Activated CD4-positive, alpha-beta T cell treated with anti-CD3 and anti-CD28 coated beads for 1 hour (primary cell): ENCODE measurements around the gene S100A11.
A peak's percentile ranks its signal among the peaks of the same experiment; 100 is the strongest.

Source experiments
- DNase-seq: peaks from one replicate; pipeline ENCODE4 v3.0.0-alpha.2; 2020

S100A11 gene

DNA sequence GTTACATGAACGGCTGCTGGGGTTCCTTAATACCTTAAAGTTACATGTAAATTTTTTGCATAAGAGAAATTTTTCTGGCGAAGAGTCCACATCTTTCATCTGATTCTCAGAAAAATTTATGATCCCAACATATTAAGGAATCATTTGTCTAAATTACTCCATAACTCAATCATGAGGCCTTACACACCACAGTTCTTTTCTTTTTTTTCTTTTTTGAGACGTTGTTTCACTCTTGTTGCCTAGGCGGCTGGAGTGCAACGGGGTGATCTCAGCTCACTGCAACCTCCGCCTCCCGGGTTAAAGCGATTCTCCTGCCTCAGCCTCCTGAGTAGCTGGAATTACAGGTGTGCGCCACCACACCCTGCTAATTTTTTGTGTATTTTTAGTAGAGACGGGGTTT lies 2.1 kb upstream of the S100A11 start:
- DNase-seq: no peak

DNA sequence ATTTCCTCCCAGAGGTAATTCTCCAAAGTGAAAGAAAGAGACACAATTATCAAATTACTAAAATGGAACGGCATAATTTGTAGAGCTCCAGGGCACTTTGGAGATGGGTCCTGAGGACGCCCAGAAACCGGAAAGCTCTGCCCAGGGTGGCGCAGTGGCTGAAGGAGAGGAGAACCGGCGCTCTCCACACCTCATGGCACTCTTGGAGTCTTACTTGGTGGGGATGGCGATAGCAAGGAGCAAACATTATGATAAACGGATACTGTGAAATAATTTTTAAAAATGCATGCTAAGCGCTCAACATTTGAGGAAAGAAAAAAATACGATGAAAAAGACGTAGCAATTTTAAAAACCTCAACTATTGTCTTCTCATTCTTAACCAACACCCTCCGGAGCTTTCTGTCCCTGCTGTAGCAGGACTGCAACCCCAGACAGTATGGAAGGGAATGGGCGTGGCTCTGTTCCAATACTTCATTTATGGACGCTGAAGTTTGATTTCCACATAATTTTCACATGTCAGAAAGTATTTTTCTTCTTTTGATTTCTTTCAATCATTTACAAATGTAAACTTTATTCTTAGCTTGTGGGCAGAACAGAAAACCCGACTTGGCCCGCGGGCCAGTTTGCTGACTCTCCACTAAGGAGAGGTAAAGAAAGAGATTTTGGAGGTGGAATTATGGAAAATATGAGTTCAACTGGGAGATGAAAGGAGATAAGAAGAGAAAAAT lies 1.1 kb downstream of the S100A11 start:
- DNase-seq: no peak

DNA sequence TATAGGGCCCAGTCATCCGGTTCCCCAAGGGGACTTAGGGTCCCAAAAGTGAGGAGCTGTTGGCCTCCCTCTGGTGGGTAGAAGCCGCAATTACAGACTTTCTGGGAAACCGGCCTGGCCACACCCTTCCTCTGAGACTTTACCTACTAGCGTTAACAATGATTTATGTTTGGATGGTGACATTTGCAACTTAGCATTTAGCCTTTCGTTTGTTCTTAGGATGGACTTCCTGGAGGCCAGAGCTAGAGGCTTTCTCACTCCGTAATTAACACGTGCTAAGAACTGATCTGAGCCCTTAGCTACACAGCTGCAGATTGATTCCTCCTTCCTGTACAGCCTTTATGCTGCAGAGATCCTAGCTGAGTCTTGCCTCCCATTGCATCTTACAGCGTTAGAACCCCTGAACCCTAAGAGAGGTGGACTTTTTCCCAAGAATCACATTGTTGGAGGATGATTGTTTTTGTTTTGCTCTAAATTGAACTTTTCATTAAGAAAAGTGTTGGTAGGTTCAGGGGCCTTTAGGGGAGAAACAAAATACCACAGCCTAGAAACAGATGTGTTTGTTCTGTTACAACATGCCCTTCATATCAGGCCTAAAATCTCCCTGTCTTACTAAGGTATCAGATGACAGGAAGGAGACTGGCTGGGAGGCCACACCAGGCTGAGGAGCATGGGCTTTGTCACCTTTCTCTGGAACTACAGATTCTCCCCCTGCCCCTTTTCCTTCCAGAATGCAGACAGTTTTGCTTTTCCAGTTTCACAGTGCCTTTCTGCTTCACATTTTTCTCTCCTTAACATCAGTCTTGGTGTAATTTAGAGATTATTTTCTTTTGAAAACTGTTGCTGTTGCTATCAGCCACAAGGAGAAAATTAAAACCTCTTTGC lies 1.9 kb downstream of the S100A11 start:
- DNase-seq: peak; percentile 48

DNA sequence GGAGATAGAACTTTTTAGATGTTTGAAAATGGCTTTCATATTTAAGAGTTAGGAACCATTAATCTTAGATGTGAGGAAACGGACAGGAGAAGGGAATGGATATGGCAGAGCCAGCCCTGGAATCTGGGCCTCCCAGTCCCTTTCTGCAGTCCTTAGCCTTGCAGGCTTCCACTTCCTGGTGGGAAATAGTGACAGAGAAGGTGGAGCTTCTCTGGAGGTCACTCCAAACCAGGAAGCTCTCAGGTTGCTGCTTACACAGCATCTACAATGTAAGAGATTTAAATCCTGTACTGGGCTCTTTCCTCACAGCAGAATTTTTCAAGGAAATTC lies 2.5 kb downstream of the S100A11 start:
- DNase-seq: no peak

DNA sequence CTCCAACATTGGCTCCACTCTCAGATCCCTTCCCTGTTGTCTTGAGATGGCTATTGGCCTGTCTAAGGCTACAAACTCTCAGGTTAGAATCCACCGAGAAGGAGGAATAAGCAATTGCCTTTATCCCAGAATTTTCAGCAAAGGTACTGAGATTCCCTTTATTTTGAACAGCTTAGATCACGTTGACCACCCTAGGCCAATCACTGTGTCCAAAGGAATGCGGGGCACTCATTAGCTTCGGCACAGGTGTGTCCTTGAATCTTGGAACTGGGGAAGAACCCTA lies 6.9 kb downstream of the S100A11 start:
- DNase-seq: no peak

DNA sequence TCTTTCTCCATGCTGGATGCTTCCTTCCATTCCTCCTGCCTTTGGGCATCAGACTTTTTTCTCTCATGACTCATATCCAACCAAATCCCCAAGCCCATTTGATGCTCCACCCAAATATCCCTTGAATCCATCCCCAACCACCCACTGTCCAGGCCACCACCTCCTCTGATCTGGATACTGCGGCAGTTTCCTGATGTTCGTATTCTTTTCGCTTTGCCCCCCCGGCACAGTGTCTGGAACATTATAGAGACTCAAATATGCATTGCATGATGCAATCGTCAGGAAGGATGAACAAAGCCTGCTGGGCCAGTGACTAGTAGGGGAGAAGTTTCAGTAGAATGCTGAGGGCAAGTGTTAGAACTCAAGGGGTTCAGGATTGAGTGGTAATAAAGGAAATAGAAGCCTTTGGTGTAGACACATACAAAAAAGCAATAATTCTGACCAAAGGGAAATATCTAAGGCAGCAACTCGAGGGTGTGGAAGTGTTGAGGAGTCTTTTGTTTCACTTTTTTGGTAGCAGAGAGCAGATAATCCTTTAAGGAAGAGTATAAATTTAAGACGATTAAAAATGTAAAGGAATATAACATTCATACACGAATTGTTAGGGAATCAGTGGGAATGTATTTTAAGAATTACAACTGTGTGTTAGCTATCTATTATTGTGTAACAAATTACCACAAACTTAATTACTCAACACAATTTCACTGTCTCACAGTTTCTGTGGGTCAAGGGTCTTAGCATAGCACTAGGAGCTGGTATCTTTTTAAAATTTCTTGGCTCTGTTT lies 7.5 kb downstream of the S100A11 start:
- DNase-seq: no peak

DNA sequence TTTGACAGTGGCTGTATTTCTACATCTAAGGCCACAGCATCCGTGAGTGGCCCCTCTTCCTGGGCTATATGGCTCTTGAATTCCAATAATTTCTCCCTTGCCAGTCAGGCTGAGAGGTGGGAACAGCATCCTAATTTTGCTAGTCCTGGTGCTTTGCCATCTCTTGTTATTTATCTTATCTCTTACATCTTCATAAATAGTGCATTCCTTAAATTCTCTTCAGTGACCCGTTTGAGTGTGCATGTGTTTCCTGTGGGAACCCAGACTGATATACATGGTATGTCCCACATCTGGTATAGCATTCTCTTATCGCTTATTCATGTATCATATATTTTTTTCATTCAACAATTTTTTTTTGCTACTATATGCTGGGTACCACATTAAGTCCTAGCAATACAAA lies 9.9 kb downstream of the S100A11 start:
- DNase-seq: no peak

DNA sequence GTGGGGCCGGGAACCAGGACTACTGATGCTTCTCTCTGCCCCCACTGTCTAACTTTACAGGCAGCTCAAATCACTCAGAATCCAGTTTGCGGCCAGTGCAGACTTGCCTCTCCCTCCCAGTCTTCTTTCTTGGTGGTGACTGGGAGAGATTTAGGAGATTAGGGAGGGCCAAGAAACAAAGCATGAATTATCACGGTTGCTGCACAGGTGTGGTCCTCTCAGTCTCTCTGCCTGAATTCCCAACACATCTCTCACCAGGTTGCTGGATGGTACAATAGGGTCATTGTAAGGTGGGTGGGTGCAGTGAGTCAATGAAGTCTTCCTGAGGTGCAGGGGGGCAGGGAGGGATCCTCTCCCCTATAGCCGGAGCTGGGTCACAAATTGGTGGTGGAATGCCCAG lies 12.6 kb downstream of the S100A11 start:
- DNase-seq: no peak

DNA sequence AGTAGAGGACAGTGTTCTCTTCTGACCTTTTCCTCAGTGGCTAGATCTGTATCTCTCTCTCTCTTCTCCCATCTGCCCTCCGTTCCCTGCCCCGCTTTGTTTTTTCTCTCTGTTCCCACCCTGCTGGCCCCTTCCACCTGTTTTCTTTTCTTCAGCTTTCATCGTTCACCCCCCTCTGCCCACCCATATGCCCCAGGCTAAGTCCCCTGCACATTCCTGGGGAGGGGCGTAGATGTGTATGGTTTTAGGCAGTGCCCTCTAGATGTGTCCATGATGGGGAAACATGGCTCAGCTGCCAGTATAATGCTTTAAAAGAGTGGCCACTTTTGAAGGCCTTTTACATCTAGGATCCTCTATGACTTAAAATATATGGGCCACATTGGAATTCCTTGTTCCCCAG lies 13.6 kb downstream of the S100A11 start:
- DNase-seq: no peak

DNA sequence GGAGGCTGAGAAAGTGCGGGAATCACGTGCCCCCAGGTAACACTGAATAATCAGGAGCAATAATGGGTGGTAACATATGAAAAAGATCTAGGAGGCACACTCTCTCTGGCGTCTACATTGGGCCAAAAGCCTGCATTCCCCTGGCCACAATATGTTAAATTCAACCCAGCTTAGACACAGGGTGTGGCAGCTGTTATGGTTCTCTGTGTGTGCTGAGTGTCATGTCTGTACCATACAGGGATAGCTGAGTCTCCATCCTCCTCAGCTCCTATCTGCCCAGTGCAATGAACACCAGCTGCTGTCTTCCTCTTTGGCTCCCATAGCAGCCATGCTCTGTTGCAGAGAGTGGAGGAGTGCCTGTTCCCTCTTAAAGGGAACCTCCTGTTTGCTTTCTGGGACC lies 14.3 kb downstream of the S100A11 start:
- DNase-seq: no peak

DNA sequence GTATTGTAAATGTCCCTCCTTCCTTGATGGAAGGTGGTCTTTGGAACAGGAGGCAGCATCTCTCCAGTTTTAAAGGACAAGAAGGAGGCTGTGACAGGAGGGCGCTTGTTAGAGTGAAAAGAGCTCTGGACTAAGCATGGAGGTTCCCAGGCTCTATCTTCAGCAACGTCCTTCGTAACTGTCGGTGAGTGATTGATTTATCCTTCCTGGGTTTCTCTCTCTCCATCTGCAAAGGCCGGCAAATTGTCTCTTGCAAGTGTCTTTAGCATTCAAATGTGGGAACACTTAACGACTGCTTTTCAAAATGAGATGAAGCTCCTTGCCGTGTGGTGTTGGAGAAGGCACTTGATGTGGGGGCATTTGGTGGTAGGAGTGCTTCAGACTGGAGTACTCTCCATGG lies 15.2 kb downstream of the S100A11 start:
- DNase-seq: no peak

DNA sequence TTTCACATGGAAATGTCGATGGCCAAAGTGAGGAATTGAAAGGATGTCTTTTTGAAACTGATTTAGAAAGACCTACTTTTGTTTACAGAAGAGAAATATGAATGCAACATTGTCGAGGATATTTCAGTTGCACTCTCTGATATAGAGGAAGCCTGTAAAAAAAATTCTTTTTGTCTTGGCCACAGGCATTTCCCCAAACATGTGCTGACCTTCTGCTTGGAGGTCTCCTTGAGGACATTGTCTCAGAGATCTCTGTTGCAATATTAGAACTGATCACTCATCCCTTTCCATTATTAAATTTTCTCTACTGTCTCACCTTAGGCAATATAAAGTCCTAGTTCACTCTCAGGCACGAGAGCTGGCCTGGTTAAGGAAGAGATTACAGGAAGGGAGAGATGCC lies 16.0 kb downstream of the S100A11 start:
- DNase-seq: no peak

DNA sequence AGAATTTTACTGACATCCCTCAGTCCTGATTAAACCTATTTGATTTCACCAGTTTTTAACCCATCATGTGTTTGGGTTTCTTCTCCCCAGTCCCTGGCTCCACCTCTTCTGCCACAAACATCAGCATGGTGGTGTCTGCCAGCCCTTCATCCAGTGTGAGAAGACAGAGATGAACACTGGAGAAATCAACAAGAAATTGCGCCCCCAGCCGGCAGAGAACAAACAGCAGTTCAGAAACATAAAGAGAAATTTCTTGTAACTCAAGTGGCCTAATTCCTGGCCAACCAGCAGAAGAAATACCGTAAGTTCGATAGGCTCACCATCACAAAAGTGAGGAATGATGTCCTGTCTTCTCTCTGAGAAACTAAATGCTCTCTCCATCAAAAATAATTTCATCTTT lies 18.3 kb downstream of the S100A11 start:
- no peak for DNase-seq

DNA sequence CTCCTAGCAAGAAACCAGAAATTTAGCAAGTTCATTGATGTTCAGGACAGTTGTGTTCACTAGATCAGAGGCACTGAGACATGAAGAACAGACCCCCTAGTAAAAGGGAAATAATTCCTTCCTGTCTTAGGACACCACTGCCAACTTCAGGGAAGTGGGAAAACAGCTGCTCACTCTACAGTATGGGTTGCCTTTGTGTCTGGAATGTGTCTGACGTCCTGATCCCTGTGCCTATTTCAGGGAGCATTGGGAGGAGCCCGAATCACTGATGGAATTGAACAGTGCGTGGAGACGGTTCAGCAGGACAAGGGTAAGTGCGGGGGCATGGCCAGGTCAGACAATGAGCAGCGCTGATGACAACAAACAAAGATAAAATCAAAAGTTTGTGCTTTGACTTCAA lies 21.0 kb downstream of the S100A11 start:
- DNase-seq: no peak

DNA sequence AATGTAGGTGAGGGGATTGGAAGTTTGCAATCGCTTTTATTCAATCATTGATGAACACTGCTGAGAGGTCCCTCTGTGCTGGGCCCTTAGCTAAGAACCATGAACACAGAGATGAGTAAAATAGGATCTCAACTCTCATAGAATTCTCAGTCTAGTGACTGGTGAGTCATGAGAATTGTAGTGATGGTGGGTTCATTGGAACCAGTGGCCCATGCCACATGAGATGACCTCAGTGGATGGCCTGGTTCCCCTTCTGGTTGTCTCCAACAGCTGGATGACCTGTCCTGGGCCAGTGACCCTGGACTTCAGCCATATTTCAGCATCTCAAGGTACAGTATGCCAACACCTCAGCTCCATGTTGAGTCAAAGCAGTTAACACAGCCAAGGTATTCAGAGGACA lies 21.9 kb downstream of the S100A11 start:
- DNase-seq: no peak

DNA sequence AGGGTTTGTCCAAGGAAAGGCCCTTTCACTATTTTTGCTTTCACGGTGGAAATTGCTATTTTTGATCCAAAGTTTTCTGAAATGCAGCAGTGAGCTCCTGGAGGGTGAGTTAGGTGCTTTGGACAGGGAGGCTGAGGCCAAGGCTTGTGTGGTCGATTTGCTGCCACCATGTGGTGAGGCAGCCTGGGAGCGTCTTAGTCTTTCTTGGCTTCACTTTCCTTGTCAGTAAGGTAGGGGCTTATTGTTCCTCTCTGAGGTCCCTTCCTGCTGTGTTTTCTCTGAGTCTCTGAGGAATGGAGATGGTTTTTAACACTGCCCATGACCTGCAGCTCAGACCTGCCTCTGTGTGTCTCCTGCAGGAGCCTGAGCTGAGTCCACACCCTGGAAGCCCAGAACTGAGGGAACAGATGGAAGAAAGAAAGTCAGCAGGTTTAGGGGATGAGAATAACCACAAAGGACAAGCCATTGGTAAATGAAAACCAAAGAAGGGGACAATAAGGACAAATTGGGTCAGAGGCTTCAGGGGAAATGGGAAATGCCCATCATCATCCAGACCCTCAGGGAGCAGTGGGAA lies 23.1 kb downstream of the S100A11 start:
- no peak for DNase-seq

DNA sequence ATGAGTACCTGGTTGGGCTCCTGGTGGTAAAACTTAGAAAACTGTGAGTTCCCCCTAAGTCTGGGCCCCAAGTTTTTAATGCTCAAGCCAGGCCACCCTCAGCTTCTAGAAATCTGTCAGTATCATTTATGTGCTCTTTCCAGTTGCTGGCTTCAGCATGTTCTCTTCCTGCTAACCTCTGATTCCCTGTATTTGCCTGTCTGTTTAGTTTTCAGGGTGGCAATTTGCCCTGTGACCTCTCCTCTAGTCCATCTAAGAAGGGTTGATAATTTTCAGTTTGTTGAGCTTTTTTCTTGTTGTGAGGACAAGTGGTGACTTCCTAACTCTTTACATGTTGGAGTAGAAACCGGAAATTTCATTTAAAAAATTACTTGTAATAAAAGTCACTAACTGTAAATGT lies 27.1 kb downstream of the S100A11 start:
- DNase-seq: no peak

DNA sequence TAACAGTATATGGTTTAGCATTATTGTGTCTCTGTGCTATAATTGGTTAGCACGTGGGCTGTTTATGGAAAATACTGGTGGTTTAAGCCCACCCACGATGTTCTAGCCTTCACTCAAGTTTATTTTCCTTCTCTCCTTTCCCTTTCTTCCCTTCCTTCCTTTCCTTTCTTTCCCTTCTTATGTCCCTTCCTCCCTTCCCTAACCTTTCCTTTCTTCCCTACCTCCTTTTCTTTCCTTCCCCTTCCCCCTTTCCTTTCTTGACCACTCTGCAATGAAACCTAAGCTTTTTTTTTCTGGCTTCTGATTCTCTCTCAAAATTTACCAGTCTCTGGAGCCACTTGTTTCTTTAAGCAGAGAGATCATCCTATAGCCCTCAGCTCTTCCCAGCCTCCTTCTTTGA lies 29.8 kb downstream of the S100A11 start:
- DNase-seq: no peak

DNA sequence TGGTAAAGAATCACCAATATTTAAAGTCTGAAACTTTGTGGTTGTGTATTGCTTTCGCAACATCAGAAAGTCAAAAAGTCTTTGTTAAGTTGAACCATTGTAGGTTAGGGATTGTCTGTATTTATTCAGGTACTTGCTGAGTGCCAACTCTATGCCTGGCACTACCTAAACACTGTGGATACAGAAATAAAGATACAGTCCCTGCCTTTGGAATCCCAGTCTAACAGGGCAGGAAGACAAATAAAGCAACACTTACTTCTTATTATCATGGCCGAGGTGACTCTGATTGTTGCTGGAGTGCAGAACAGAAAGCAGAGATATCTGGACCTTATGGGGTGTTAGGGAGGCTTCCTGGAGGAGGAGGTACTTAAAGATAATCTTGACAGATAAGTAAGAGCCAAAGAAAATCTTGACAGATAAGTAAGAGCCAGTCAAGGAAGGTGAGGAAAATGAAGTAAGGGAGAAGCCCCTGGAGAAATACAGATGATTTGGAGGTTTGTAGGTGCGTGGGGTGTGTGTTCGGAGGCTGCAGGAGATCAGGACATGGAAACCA lies 31.4 kb downstream of the S100A11 start:
- no peak for DNase-seq

DNA sequence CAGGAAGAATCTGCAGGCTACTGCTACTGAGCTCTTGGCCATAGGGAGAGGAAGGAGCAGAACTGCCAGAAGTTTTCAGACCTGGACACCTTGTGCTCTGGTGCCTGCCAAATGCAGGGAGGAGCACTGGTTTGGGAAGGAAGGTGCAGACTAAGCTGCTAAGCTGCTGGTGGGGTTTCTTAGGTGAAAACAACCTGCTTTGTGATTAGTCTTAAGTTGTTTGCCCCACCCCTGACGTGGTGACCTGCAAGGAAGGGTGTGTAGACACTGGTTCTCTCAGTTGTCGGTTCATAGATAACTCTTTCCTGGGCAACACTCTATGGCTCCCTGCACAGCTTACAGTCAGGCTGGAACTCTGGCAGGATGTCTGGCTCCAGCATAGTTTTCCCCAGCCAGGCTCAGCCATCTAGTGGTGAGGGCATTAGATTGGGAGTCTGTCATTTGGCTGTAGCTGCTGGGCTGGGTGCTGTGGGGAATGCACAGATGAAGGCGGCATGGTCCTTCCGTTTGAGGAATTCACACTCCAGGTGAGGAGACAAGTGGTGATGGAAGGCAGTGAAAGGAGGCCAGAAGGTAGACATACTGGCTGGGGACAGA lies 32.9 kb downstream of the S100A11 start:
- no peak for DNase-seq

DNA sequence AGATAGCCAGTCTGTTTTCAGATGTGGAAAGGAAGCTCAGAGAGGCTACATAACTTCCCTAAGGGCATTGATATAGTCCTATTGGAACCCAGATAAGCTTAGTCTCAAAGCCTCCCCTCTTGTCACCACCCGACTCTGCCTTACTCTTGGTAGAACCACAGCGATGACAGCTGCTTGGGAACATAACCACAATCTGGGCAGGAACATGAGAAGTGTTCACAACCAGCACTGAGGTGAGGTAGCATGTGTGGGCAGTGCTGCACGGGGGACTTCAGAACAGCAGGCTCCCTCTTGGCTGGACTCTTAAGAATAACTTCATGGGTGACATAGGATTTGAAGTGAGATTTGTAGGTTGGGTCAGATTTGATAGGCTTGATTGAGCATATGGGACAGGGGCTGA lies 33.8 kb downstream of the S100A11 start:
- no peak for DNase-seq

DNA sequence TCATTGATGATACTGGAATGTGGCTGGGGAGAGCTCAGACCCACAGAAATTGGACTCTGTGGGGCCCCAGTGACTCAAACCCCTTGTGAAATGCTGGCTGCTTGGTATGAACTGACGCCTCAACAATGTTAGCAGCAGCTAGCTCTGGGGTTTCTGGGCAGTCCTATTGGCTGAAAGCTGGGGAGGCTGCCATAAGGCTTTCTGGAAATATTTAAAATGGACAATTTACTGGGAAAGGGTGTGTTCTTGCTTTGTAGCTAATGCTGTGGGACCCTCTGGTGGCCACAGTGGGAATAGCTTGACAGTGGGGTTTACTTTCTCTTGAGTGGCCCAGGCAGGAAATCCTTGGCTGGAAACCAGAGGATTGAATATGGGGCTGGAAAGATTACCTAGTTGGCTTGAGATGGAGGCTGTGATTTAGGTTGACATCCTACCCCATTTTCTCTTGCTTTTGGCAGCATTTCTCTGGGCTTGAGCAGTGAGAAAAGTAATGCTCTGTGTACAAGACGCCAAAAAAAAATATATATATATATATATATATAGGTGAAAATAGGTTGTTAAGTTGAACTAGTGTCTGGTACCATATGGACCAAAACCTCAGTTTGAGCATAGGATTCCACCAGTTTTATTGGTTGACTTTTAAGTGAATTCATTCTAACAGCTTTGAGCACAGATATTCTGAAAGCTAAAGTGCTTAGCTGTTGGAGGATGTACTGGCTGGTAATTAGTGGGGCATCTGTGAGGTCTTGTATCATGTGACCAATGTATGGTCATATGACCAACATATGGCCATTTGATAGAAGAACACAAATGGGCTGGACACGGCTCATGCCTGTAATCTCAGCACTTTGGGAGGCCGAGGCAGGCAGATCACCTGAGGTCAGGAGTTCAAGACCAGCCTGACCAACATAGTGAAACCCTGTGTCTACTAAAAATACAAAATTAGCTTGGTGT lies 34.9 kb downstream of the S100A11 start:
- peak; percentile 64 for DNase-seq
